H9 (cell line): ENCODE measurements around the gene CIPC. TPM values are rescaled to one million over a fixed set of nuclear protein-coding genes. Genes with fewer than 3 reads are reported as not detected.

Experiments used
- DNase-seq: peaks from one replicate; pipeline ENCODE4 v3.0.0-alpha.2; 2017
- H2AFZ ChIP-seq: one replicate; pipeline ENCODE4 v1.6.1; 2013; ENCODE audit warnings: mild to moderate bottlenecking, low read length, control low read depth, moderate library complexity
- H2AK5ac ChIP-seq: 2 replicates; pipeline ENCODE4 v1.6.1; 2013; ENCODE audit warnings: low read length, control low read depth, mixed read lengths; ENCODE audit not compliant: insufficient read length
- H2BK120ac ChIP-seq: one replicate; pipeline ENCODE4 v1.6.1; 2013; ENCODE audit warnings: low read depth, mild to moderate bottlenecking, low read length, control low read depth, inconsistent platforms; ENCODE audit not compliant: poor library complexity, severe bottlenecking
- H2BK12ac ChIP-seq: 2 replicates; pipeline ENCODE4 v1.6.1; 2013; ENCODE audit warnings: low read length, control low read depth, mixed read lengths, low read depth; ENCODE audit not compliant: insufficient read length
- H2BK15ac ChIP-seq: 2 replicates; pipeline ENCODE4 v1.6.1; 2013; ENCODE audit warnings: low read depth, low read length, control low read depth
- H2BK20ac ChIP-seq: one replicate; pipeline ENCODE4 v1.6.1; 2013; ENCODE audit warnings: low read depth, mild to moderate bottlenecking, low read length, control low read depth, inconsistent platforms; ENCODE audit not compliant: poor library complexity, severe bottlenecking
- H2BK5ac ChIP-seq: 2 replicates; pipeline ENCODE4 v1.6.1; 2013; ENCODE audit warnings: low read length, control low read depth, mixed read lengths; ENCODE audit not compliant: insufficient read length
- H3K14ac ChIP-seq: 2 replicates; pipeline ENCODE4 v1.6.1; 2013; ENCODE audit warnings: low read length, control low read depth; ENCODE audit not compliant: insufficient read depth
- H3K18ac ChIP-seq: 2 replicates; pipeline ENCODE4 v1.6.1; 2013; ENCODE audit warnings: low read depth, mild to moderate bottlenecking, mixed read lengths, low read length, control low read depth; ENCODE audit not compliant: insufficient read length
- H3K23ac ChIP-seq: 2 replicates; pipeline ENCODE4 v1.6.1; 2013; ENCODE audit warnings: low read length, control low read depth, mixed read lengths, low read depth; ENCODE audit not compliant: insufficient read length
- H3K23me2 ChIP-seq: 2 replicates; pipeline ENCODE4 v1.6.1; 2013; ENCODE audit warnings: low read depth, mild to moderate bottlenecking, mixed read lengths, low read length, control low read depth; ENCODE audit not compliant: insufficient read length, poor library complexity, severe bottlenecking
- H3K27ac ChIP-seq: 2 replicates; pipeline ENCODE4 v1.5.1; 2013; ENCODE audit warnings: low read length, control low read depth, mixed read lengths, low read depth; ENCODE audit not compliant: insufficient read length
- H3K27me3 ChIP-seq: 2 replicates; pipeline ENCODE4 v1.6.1; 2013; ENCODE audit warnings: low read length, control low read depth, inconsistent platforms; ENCODE audit not compliant: insufficient read depth
- H3K4ac ChIP-seq: 2 replicates; pipeline ENCODE4 v1.6.1; 2013; ENCODE audit warnings: low read depth, mild to moderate bottlenecking, control low read depth, inconsistent platforms, low read length, moderate library complexity
- H3K4me1 ChIP-seq: 2 replicates; pipeline ENCODE4 v1.6.1; 2013; ENCODE audit warnings: low read length, control low read depth, inconsistent platforms; ENCODE audit not compliant: insufficient read depth
- H3K4me2 ChIP-seq: 2 replicates; pipeline ENCODE4 v1.6.1; 2013; ENCODE audit warnings: low read length, control low read depth, mixed read lengths; ENCODE audit not compliant: insufficient read length, insufficient read depth
- H3K56ac ChIP-seq: 2 replicates; pipeline ENCODE4 v1.6.1; 2013; ENCODE audit warnings: low read depth, mild to moderate bottlenecking, mixed read lengths, low read length, control low read depth; ENCODE audit not compliant: insufficient read length
- H3K79me1 ChIP-seq: 2 replicates; pipeline ENCODE4 v1.6.1; 2013; ENCODE audit warnings: low read depth, mild to moderate bottlenecking, moderate library complexity, low read length, control low read depth, inconsistent platforms; ENCODE audit not compliant: insufficient read depth, poor library complexity, severe bottlenecking
- H3K79me2 ChIP-seq: 2 replicates; pipeline ENCODE4 v1.6.1; 2013; ENCODE audit warnings: low read length, control low read depth, inconsistent platforms; ENCODE audit not compliant: insufficient read depth
- H3K9ac ChIP-seq: 2 replicates; pipeline ENCODE4 v1.6.1; 2013; ENCODE audit warnings: low read length, control low read depth, mixed read lengths; ENCODE audit not compliant: insufficient read length; ENCODE audit errors: extremely low read depth
- H3K9me3 ChIP-seq: one replicate; pipeline ENCODE4 v1.6.1; 2013; ENCODE audit warnings: low read depth, low read length, inconsistent platforms; ENCODE audit not compliant: control insufficient read depth
- H3T11ph ChIP-seq: one replicate; pipeline ENCODE4 v1.6.1; 2013; ENCODE audit warnings: mild to moderate bottlenecking, low read length, control low read depth, inconsistent platforms
- H4K20me1 ChIP-seq: one replicate; pipeline ENCODE4 v1.6.1; 2013; ENCODE audit not compliant: control insufficient read depth, insufficient read length, insufficient read depth
- H4K5ac ChIP-seq: 2 replicates; pipeline ENCODE4 v1.6.1; 2013; ENCODE audit warnings: low read depth, mild to moderate bottlenecking, mixed read lengths, low read length, control low read depth; ENCODE audit not compliant: insufficient read length
- H4K8ac ChIP-seq: replicated peaks from 2 replicates; pipeline ENCODE4 v1.6.1; 2013; ENCODE audit warnings: low read length, control low read depth, mixed read lengths, low read depth; ENCODE audit not compliant: insufficient read length
- H4K91ac ChIP-seq: 2 replicates; pipeline ENCODE4 v1.6.1; 2013; ENCODE audit warnings: low read depth, mild to moderate bottlenecking, moderate library complexity, mixed read lengths, low read length, control low read depth; ENCODE audit not compliant: insufficient read length
- H3K27ac Mint-ChIP-seq, 3 experiments: 2 replicates in 2 of 3; 3 replicates in 1 of 3; pipeline ENCODE4 v1.8.0; 2020 to 2021; ENCODE audit warnings: mixed read lengths in 3 of 3, mild to moderate bottlenecking in 1 of 3, moderate library complexity in 1 of 3
- H3K27me3 Mint-ChIP-seq: 2 replicates; pipeline ENCODE4 v1.8.0; 2021; ENCODE audit warnings: low read depth, mild to moderate bottlenecking, moderate library complexity, mixed read lengths
- H3K36me3 Mint-ChIP-seq, 3 experiments: 2 replicates in 2 of 3; 3 replicates in 1 of 3; pipeline ENCODE4 v1.8.0; 2020 to 2021; ENCODE audit warnings: low read depth in 3 of 3, mixed read lengths in 3 of 3; ENCODE audit not compliant: insufficient read depth in 1 of 3
- H3K4me1 Mint-ChIP-seq, 2 experiments: 2 replicates each; pipeline ENCODE4 v1.8.0; 2020; ENCODE audit warnings: mixed read lengths in 2 of 2
- H3K4me3 Mint-ChIP-seq, 2 experiments: 2 replicates in 1 of 2; 3 replicates in 1 of 2; pipeline ENCODE4 v1.8.0; 2020 to 2021; ENCODE audit warnings: mild to moderate bottlenecking in 2 of 2, mixed read lengths in 2 of 2, moderate library complexity in 1 of 2
- H3K9me3 Mint-ChIP-seq, 2 experiments: 2 replicates in 1 of 2; 3 replicates in 1 of 2; pipeline ENCODE4 v1.8.0; 2020; ENCODE audit warnings: mild to moderate bottlenecking in 2 of 2, mixed read lengths in 2 of 2, moderate library complexity in 1 of 2
- CTCF ChIP-seq: fragments of 200-600 bp; sonication (generic); conservative IDR thresholded peaks from 3 replicates; pipeline ENCODE4 v1.8.0; 2021; ENCODE audit warnings: antibody characterized with exemption, mild to moderate bottlenecking
- WGBS: extraction: QIAGEN DNeasy Blood & Tissue Kit; methylation state at CpG from one replicate; pipeline ENCODE4 v1.1.7; 2013; ENCODE audit warnings: missing lambda C conversion rate, low lambda C conversion rate, mixed read lengths; ENCODE audit not compliant: insufficient read length; ENCODE audit errors: extremely low coverage; 5-methylcytosine and 5-hydroxymethylcytosine counted together
- total RNA-seq: library from RNA; stranded (reverse); gene quantifications from 2 replicates; pipeline ENCODE4 v1.2.1, GENCODE V29; 2021

The CIPC gene
- total RNA-seq, 1 experiment from 2014 or later: 23.4 TPM

- H3K27me3 Mint-ChIP-seq: peaks cover 10% of the 10 kb centered on the region
- Histone ChIP-seq H3K27me3 (no peaks in the 10 kb centered on the region), H2BK120ac (no peak overlapping the region), H3K23me2 (peaks cover 18% of the 10 kb centered on the region), H3K9ac (no peak overlapping the region), H3K23ac (no peak overlapping the region), H4K91ac (no peak overlapping the region), H3T11ph (no peak overlapping the region), H2AK5ac (no peak overlapping the region), H3K9me3 (no peaks in the 10 kb centered on the region), H3K56ac (no peak overlapping the region), H2BK12ac (no peak overlapping the region), H4K8ac (no peak overlapping the region), H2BK5ac (no peak overlapping the region), H3K4me1 (peaks cover 30% of the 10 kb centered on the region; the same call in 1 of the 2 replicates), H2BK20ac (no peak overlapping the region), H3K14ac (no peak overlapping the region), H2BK15ac (no peak overlapping the region), H3K79me2 (no peaks in the 10 kb centered on the region), H3K18ac (no peak overlapping the region), H3K4me2 (peak overlapping the region; percentile 38), H4K5ac (no peak overlapping the region), H3K27ac (no peak overlapping the region), H4K20me1 (no peaks in the 10 kb centered on the region), H2AFZ (no peak overlapping the region), H3K4ac (no peak overlapping the region), H3K79me1 (no peaks in the 10 kb centered on the region)
- no CpG with 5 or more reads among the region's 10 CpGs for WGBS
- H3K27ac Mint-ChIP-seq: peak overlapping the region in 1 of 3 experiments; percentile 47; a peak in 2 of 7 replicates
- peak overlapping the region in 1 of 2 experiments; percentile 56; a peak in 3 of 5 replicates for H3K4me3 Mint-ChIP-seq
- no peaks in the 10 kb centered on the region for H3K36me3 Mint-ChIP-seq
- peak; percentile 28 for DNase-seq
- peaks cover 52 to 55% of the 10 kb centered on the region in 2 experiments for H3K4me1 Mint-ChIP-seq
- TF ChIP-seq CTCF: no peak
- H3K9me3 Mint-ChIP-seq: no peaks in the 10 kb centered on the region
These were observed 48.1 kb downstream of the CIPC start for GRCh38 chr14:77145975-77146740.
